NCI-H2227 (cell line): ENCODE measurements around the gene SSBP4.

Experiments
- DNase-seq: peaks from one replicate; lab custom pipeline; 2025; ENCODE audit not compliant: unreplicated experiment; lab: John Stamatoyannopoulos, UW

Gene SSBP4

GRCh38 chr19:18441804-18442788, 22.9 kb downstream of the SSBP4 start:
- no peak for DNase-seq

GRCh38 chr19:18442941-18443340, 23.7 kb downstream of the SSBP4 start:
- no peak for DNase-seq

- no peak for DNase-seq
Measured at GRCh38 chr19:18443406-18443805, 24.2 kb downstream of the SSBP4 start.

- DNase-seq, result no peak
Measured at GRCh38 chr19:18443831-18444230, 24.6 kb downstream of the SSBP4 start.

GRCh38 chr19:18444513-18444912, 25.3 kb downstream of the SSBP4 start:
- no peak for DNase-seq

GRCh38 chr19:18445262-18445948, 26.2 kb downstream of the SSBP4 start:
- no peak for DNase-seq

- DNase-seq, result no peak
Measured at GRCh38 chr19:18446145-18446810, 27.1 kb downstream of the SSBP4 start.

- DNase-seq, result no peak
Measured at GRCh38 chr19:18446811-18447359, 27.7 kb downstream of the SSBP4 start.

- no peak for DNase-seq
Measured at GRCh38 chr19:18449552-18449951, 30.4 kb downstream of the SSBP4 start.

GRCh38 chr19:18450021-18450930, 31.1 kb downstream of the SSBP4 start:
- no peak for DNase-seq

- DNase-seq, result peak; percentile 75
Measured at GRCh38 chr19:18450931-18451836, 32.0 kb downstream of the SSBP4 start.

GRCh38 chr19:18452386-18452785, 33.2 kb downstream of the SSBP4 start:
- no peak for DNase-seq

- DNase-seq, result no peak
Measured at GRCh38 chr19:18453269-18454024, 34.2 kb downstream of the SSBP4 start.

- no peak for DNase-seq
Measured at GRCh38 chr19:18456279-18456678, 37.1 kb downstream of the SSBP4 start.

- DNase-seq, result no peak
Measured at GRCh38 chr19:18456974-18457373, 37.8 kb downstream of the SSBP4 start.

- no peak for DNase-seq
Measured at GRCh38 chr19:18457483-18458331, 38.5 kb downstream of the SSBP4 start.

GRCh38 chr19:18460900-18461299, 41.7 kb downstream of the SSBP4 start:
- DNase-seq, result no peak

- DNase-seq, result no peak
Measured at GRCh38 chr19:18461471-18461870, 42.3 kb downstream of the SSBP4 start.
